Parathyroid adenoma (tissue), 2 donors: Measurements from ENCODE around the gene DEGS1.

Experiments
- H2AFZ ChIP-seq: fragments of 300-600 bp; sonication (generic); one replicate; pipeline ENCODE4 v1.7.0; 2017; ENCODE audit warnings: antibody characterized with exemption, mild to moderate bottlenecking
- H3K27ac ChIP-seq: fragments of 300-600 bp; sonication (generic); one replicate; pipeline ENCODE4 v1.7.0; 2017
- H3K27me3 ChIP-seq: fragments of 300-600 bp; sonication (generic); one replicate; pipeline ENCODE4 v1.7.0; 2017; ENCODE audit warnings: low read length; ENCODE audit not compliant: control insufficient read depth, insufficient read depth
- H3K36me3 ChIP-seq: fragments of 300-600 bp; sonication (generic); one replicate; pipeline ENCODE4 v1.7.0; 2017; ENCODE audit warnings: low read length; ENCODE audit not compliant: control insufficient read depth, insufficient read depth
- H3K4me1 ChIP-seq: fragments of 300-600 bp; sonication (generic); one replicate; pipeline ENCODE4 v1.7.0; 2017; ENCODE audit warnings: control low read depth
- H3K4me2 ChIP-seq: fragments of 300-600 bp; sonication (generic); one replicate; pipeline ENCODE4 v1.7.0; 2017; ENCODE audit warnings: low read length
- H3K4me3 ChIP-seq: fragments of 300-600 bp; sonication (generic); one replicate; pipeline ENCODE4 v1.7.0; 2017; ENCODE audit warnings: low read depth, low read length
- H3K79me2 ChIP-seq: fragments of 300-600 bp; sonication (generic); one replicate; pipeline ENCODE4 v1.7.0; 2017; ENCODE audit warnings: control low read depth
- H3K9ac ChIP-seq: fragments of 300-600 bp; sonication (generic); one replicate; pipeline ENCODE4 v1.7.0; 2017; ENCODE audit warnings: mild to moderate bottlenecking
- H3K9me3 ChIP-seq: fragments of 300-600 bp; sonication (generic); one replicate; pipeline ENCODE4 v1.7.0; 2017; ENCODE audit warnings: low read length; ENCODE audit not compliant: control insufficient read depth
- CTCF ChIP-seq: fragments of 300-600 bp; sonication (generic); IDR thresholded peaks from one replicate; pipeline ENCODE4 v1.7.0; 2017; ENCODE audit warnings: antibody characterized with exemption, mild to moderate bottlenecking
- donor health status: primary hyperparathyroidism.

The DEGS1 gene

DNA sequence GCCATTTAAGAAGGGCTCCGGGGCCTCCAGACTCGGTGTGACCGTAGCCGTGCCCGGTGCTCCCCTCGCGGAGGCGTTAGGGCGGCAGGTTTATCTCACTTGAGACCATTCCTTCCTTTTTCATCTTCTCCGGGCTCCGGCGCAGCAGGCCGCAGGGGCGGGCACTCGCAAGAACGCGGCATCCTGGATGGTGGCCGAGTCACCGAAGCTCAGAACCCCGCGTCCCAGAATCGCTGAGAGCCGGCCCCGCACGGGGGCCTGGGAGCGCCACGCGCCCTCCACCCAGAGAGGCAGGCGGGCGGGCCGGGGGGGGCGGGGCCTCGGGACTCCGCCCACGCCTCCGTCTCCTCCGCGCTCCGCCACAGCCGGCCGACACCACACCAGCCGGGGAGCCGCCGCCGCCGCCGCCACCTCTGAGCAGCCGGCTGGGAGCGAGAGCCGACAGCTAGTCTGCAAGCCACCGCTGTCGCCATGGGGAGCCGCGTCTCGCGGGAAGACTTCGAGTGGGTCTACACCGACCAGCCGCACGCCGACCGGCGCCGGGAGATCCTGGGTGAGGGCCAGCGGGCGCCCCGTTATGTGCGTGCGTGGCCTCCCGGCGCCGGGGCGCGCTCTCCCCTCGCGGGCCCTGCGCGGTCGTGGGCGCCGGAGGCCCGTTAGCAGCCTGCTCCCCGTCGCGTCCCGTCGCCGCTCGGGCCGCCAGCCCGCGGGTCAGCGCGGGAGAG is at the start of gene DEGS1:
TSS of gene DEGS1 (plus strand) at position 375 of the 725 bp plus-strand sequence. CDS start at position 472, 97 bp downstream.
- H2AFZ ChIP-seq = peak within 1 kb of the TSS; percentile 90
- H3K79me2 ChIP-seq = peaks cover 10% of the 10 kb centered on the region
- H3K27me3 ChIP-seq = no peaks in the 10 kb centered on the region
- TF ChIP-seq CTCF = no peak
- no peaks in the 10 kb centered on the region for H3K36me3 ChIP-seq
- H3K4me2 ChIP-seq = peak within 1 kb of the TSS; percentile 63
- H3K27ac ChIP-seq = peak within 1 kb of the TSS; percentile 72
- peak within 1 kb of the TSS; percentile 73 for H3K4me3 ChIP-seq
- H3K4me1 ChIP-seq = no peaks in the 10 kb centered on the region
- no peaks in the 10 kb centered on the region for H3K9me3 ChIP-seq
- H3K9ac ChIP-seq = peak within 1 kb of the TSS; percentile 61

GRCh38 chr1:224133741-224134299 is 49.2 kb upstream of the DEGS1 start:
- H3K27ac ChIP-seq = no peak overlapping the region
- H3K27me3 ChIP-seq = no peaks in the 10 kb centered on the region
- no peaks in the 10 kb centered on the region for H3K79me2 ChIP-seq
- no peaks in the 10 kb centered on the region for H3K4me1 ChIP-seq
- no peak overlapping the region for H2AFZ ChIP-seq
- H3K4me3 ChIP-seq = no peak overlapping the region
- H3K9me3 ChIP-seq = no peaks in the 10 kb centered on the region
- H3K9ac ChIP-seq = no peak overlapping the region
- peaks cover 3% of the 10 kb centered on the region for H3K36me3 ChIP-seq
- no peak for TF ChIP-seq CTCF
- no peak overlapping the region for H3K4me2 ChIP-seq

DNA sequence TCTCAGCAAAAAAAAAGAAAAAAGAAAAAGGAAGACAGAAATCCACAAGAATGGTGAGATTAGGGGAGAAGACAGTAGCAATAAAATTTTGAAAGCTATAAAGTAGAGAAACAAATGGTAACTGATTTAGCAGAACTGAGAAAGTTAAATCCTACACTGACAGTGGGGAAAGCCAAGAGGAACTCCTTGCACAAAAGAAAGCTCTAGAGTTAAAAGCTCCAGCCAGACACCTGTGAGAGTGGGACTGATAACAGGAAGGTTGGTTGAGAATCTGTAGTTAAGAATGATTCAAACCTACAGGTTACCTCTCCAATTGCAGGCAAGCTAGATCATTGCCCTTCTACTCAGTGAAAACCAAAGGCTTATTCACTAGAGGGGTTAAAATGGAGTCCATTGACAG is 45.5 kb upstream of the DEGS1 start:
- Histone ChIP-seq H3K4me3 (no peak overlapping the region), H3K27me3 (no peaks in the 10 kb centered on the region), H3K4me1 (no peaks in the 10 kb centered on the region), H3K9me3 (no peaks in the 10 kb centered on the region), H3K36me3 (no peaks in the 10 kb centered on the region), H3K4me2 (no peak overlapping the region), H3K27ac (no peak overlapping the region), H3K79me2 (no peaks in the 10 kb centered on the region), H2AFZ (no peak overlapping the region), H3K9ac (no peak overlapping the region)
- TF ChIP-seq CTCF = no peak

DNA sequence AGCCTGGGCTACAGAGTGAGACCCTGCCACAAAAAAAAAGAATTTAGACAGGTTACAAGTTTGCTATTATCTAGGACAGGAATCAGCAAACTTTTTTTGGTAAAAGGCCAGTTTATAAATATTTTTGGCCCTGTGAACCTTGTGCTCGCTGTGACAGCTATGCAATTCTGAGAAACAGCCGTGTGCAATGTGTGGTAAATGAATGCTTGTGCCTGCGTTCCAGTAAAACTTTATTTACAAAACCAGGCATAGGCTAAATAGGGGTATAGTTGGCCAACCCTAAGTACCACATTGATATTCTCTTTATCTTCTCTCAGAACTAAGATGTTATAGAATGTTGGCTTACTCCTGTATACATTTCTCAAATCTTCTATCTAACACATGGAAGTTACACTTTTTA is 44.8 kb upstream of the DEGS1 start:
- TF ChIP-seq CTCF = no peak
- no peak overlapping the region for H2AFZ ChIP-seq
- H3K4me2 ChIP-seq = no peak overlapping the region
- no peak overlapping the region for H3K9ac ChIP-seq
- no peak overlapping the region for H3K27ac ChIP-seq
- H3K4me3 ChIP-seq = no peak overlapping the region
- no peaks in the 10 kb centered on the region for H3K36me3 ChIP-seq
- no peaks in the 10 kb centered on the region for H3K4me1 ChIP-seq
- H3K9me3 ChIP-seq = no peaks in the 10 kb centered on the region
- no peaks in the 10 kb centered on the region for H3K27me3 ChIP-seq
- H3K79me2 ChIP-seq = no peaks in the 10 kb centered on the region

GRCh38 chr1:224141693-224142092 is 41.3 kb upstream of the DEGS1 start:
- H3K79me2 ChIP-seq = no peaks in the 10 kb centered on the region

More at GRCh38 chr1:224141693-224142092, 41.3 kb upstream of the DEGS1 start:
- Histone ChIP-seq H3K4me3 (no peak overlapping the region), H2AFZ (no peak overlapping the region), H3K27me3 (no peaks in the 10 kb centered on the region), H3K9ac (no peak overlapping the region), H3K36me3 (no peaks in the 10 kb centered on the region), H3K27ac (no peak overlapping the region), H3K4me2 (no peak overlapping the region), H3K4me1 (no peaks in the 10 kb centered on the region), H3K9me3 (no peaks in the 10 kb centered on the region)
- TF ChIP-seq CTCF = no peak
